SK-N-SH (cell line): ENCODE results near the gene AP1B1.

Experiments used
- POLR2AphosphoS5 ChIP-seq: IDR thresholded peaks from 2 replicates; pipeline ENCODE4 v1.6.1; 2012; ENCODE audit warnings: low read depth, low read length
- RAD21 ChIP-seq: IDR thresholded peaks from 2 replicates; pipeline ENCODE4 v1.6.1; 2012; ENCODE audit warnings: mild to moderate bottlenecking, low read length
- REST ChIP-seq: IDR thresholded peaks from 2 replicates; pipeline ENCODE4 v1.6.1; 2012; ENCODE audit warnings: mild to moderate bottlenecking, low read depth, low read length, moderate library complexity
- SMC3 ChIP-seq: IDR thresholded peaks from 2 replicates; pipeline ENCODE4 v1.6.1; 2012; ENCODE audit warnings: low read depth, low read length, improper control_type of control experiment
- TF ChIP-seq, protein P1 (sequence below): fragments of 200-600 bp; sonication (generic); IDR thresholded peaks from 2 replicates; pipeline ENCODE4 v1.6.1; 2017; ENCODE audit warnings: antibody characterized with exemption, mild to moderate bottlenecking, moderate library complexity

GRCh38 chr22:29328055-29328454 lies 60.3 kb downstream of the AP1B1 start:
- TF ChIP-seq SMC3 (no peak), REST (no peak), RAD21 (no peak), POLR2AphosphoS5 (no peak)
- TF ChIP-seq, protein P1, sequence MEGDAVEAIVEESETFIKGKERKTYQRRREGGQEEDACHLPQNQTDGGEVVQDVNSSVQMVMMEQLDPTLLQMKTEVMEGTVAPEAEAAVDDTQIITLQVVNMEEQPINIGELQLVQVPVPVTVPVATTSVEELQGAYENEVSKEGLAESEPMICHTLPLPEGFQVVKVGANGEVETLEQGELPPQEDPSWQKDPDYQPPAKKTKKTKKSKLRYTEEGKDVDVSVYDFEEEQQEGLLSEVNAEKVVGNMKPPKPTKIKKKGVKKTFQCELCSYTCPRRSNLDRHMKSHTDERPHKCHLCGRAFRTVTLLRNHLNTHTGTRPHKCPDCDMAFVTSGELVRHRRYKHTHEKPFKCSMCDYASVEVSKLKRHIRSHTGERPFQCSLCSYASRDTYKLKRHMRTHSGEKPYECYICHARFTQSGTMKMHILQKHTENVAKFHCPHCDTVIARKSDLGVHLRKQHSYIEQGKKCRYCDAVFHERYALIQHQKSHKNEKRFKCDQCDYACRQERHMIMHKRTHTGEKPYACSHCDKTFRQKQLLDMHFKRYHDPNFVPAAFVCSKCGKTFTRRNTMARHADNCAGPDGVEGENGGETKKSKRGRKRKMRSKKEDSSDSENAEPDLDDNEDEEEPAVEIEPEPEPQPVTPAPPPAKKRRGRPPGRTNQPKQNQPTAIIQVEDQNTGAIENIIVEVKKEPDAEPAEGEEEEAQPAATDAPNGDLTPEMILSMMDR: no peak
